Activated CD4-positive, alpha-beta T cell treated with anti-CD3 and anti-CD28 coated beads for 4 hours (primary cell): ENCODE results near the gene MAGI1.

Experiments used
- DNase-seq, 2 donors: peaks; one replicate each; pipeline ENCODE4 v3.0.0-alpha.2; 2020

MAGI1 gene

DNA sequence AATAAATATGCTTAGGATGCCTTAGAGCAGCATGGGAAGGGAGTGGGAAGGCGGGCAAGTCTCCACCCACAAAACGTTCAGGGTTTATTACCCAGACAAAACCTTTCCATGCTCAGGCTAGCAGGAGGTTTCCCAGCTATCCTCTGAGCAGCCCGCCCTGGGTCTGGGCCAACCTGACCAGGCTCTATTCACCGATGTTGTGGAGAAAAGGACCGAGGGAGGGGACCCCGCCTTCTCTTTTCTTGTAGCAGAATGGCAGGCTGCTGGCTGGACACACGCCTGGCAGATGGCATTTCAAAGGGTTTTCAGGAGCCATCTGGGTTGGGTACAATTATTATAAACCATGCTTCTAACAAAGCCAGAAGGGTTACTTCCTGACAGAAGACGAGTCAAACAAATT, 540.9 kb downstream of the MAGI1 start:
- no peak for DNase-seq

DNA sequence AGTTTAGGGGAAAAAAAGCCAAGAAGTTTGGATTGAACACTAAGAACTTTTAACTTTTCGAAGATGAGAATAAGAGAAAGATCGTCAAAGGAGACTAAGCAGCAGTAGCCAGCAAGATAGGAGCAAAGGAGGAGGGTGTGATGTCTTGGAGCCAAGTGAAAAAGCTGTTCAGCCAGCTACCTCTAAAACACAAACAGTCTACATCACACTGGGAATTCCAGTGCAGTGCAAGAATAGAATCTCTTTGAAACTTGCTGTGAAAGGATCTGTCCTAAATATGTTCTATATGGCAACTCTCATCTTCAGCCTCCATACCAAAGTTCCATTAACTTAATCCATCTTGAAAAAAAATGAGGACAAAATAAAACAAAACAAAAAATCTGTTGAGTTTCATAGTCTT, 541.5 kb downstream of the MAGI1 start:
- no peak for DNase-seq

DNA sequence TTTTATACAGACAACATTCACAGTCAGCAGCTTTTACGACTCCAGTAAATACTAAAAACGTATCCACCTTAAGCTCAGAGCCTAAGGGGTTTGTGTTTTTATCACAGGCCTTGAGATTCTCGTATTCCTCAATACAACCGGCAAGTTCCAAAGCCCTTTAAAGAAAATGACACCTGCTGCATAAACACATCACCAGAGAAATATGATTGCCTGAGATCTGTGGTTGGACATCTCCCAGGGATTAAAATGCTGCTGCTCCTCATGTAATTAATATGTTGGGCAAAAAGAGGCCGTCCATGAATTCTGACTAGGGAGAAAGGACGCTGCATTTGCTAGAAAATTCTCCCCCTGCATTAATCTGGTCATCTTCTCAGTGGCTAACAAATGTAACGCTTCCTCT, 544.8 kb downstream of the MAGI1 start:
- DNase-seq = no peak

DNA sequence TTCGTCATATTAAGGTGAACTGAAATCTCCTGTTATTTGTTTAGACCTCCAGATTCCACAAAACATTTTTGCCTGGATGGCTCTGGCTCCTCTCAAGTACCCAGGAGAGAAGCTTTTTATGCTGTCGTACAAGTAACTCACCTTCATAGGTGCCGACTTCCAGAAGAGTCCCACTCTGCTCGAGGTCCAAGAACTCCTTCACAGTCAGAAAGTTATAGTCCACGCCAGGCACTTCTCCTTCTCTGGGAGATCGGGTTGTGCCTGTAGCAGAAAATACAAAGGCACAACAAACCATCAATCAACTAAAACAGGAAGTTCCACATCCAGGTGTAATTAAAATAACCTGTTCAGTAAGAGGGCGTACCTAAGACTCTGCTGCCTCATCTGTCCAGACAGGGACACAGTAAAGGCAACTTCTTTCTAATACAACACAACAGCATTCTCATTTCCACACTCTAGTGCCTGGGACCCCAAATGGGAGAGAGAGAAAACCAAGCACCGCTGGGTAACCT, 545.3 kb downstream of the MAGI1 start:
- no peak for DNase-seq

DNA sequence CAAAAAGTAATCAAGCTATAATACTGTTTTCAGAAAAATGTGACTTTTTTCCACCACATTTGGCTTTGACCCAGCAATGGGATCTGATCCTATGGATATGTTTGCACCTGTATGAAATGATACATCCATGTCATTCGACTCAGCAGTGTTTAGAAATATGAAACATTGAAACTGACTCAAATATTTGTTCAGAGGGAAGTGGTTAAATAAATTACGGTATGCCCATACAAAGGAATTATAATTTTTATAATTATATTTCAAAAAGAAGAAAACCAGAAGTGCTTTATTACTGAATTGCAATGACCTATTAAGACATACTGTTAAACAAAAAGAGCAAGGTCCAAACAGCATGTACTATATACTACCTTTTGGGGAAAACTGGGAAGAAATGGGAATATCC, 546.5 kb downstream of the MAGI1 start:
- DNase-seq = no peak

DNA sequence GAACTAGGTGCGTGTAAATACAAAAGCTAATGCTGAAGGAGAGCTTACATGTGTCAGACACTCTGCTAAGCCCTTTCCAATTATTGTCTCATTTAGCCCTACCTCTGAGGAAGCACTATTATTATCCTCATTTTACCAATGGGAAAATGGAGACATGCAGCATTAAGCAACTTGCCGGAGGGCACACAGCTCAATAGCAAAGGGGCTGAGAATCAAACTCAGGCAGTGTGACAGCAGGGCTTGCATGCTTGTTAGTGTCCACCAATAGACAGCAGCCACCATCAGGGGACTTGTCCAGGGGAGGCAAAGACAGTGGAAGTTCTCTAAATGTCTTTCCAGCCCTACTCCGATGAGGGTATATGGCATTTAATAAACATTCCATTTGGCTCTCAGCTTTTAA, 548.6 kb downstream of the MAGI1 start:
- DNase-seq = no peak

DNA sequence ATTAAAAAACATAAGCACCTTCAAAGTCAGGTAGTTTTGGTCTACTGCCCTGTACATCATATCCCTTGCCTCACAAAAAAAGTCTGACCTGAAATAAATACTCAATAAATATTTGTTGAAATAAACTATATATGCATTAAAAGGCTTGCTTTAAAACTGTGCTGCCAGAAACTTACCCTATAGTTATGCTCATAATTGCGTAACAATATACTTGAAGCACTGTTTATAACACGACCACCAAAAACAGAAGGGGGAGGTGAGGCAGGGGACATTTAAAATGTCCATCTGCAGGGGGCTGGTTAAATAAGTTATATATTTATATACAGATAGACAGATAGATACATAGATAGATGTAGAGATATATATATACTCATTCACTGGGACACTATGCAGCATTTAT, 549.5 kb downstream of the MAGI1 start:
- DNase-seq = no peak

DNA sequence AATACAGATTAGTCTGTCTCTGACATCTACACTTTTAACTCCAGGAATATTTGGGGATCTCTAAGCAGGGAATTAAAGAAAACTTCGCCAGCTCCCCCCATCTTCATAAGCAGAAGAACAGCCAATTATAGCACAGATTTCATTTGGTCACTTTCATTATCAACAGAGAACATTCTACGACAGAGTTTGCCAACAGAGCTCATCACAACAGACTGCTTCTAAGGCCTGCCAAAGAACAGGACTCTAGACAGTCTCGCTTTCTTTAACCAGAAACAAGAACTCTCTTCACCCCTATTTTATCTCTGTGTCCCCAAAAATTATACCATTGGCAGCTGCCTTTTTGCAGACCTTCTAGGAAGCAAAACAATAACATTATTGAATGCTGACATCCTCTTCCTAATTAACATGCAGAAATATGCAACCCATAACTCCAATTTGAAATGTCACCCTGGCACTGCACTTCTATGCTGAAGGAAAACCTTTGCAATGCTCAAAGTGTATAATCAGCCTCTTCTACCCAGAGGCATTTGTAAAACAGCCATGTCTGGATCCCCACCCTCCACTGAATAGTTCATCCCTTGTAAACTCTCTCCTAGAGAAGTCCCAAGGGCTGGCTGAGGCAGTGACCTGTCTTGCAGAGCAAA, 552.8 kb downstream of the MAGI1 start:
- DNase-seq = no peak

DNA sequence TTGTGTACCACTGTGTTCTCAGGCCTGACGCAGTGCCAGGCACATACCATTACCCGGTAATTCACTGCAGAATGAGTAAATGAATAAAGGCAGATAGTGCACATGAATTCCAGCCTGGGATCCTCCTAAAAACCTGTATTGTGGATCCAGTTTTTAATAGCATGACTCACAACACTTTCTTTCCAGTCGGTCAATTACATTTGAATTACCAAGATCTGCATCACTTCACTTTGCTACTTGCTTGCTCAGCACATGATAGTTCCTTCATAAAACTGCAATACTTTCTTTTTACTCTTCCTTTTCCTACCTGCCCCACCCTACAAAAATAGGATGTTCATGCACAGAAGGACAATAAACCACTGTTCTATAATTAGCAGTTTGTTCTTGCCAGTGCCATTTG, 553.8 kb downstream of the MAGI1 start:
- DNase-seq = no peak

DNA sequence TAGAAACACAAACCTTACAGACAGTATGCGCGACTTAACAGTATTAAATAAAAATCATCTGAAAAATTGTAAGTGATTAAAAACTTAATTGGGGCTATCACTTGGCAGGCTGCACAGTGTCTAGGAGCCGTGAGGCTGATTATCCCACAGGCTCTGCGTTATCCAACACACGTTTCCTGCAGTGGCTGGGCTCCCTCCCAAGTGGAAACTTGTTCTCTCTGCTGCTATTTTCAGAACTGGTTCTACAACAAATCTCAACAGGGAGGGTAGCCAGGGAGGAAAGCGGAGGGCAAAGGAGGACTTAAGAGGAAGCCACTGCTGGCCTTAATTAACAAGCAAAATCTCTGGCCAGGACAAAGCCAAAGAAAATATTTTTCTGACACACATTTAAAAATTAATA, 555.2 kb downstream of the MAGI1 start:
- no peak for DNase-seq

DNA sequence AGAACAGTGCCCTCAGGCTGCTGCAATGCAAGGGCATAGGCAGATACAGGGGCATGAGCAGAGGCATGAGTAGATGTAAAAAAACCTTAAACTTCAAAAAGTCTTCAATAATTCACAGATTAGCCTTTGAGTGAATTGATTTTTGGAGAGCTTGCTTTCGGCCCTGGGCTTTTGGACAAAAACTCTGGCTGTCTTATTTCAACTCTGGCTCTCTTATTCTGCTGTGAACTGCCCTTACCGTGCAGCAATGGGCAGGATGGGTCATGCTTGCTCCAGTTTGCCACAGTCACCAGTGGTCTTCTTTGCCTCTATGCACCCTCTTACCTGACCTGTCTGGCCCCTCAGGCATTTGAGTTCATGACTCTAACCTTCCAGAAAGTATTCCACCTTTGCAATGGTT, 555.7 kb downstream of the MAGI1 start:
- DNase-seq = no peak

DNA sequence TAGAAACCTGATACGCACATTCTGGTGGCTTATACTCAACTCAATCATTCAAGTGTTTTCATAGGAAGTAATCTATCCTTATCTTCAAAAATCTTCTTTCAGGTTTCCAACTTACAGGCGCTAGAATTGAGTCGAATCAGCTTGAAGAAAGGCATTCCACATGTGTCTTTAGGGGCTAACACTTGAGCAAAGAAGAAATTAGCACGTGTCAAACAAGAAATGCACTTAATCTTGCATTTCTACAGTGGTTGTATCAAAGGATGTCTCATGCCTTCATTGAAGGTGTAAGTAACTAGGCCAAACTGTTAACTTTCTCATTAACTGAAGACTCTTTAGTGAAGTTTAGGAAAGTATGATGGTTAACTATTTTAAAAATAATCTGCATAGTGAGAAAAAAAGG, 557.6 kb downstream of the MAGI1 start:
- DNase-seq = no peak

DNA sequence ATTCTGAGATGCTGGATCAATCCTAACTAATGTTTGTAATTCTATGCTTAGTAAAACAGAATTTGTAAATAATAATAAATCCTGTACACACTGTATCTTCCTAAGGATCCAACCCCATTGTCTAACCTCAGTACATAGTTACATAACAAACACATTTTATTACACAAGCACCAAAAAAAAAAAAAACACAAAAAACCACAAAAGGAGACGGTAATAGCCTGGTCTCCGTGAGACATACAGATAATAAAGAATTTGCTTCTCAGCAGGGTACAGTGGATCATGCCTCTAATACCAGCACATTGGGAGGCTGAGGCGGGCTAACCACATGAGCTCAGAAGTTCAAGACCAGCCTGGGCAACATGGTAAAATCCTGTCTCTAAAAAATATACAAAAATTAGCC, 558.7 kb downstream of the MAGI1 start:
- DNase-seq = no peak

DNA sequence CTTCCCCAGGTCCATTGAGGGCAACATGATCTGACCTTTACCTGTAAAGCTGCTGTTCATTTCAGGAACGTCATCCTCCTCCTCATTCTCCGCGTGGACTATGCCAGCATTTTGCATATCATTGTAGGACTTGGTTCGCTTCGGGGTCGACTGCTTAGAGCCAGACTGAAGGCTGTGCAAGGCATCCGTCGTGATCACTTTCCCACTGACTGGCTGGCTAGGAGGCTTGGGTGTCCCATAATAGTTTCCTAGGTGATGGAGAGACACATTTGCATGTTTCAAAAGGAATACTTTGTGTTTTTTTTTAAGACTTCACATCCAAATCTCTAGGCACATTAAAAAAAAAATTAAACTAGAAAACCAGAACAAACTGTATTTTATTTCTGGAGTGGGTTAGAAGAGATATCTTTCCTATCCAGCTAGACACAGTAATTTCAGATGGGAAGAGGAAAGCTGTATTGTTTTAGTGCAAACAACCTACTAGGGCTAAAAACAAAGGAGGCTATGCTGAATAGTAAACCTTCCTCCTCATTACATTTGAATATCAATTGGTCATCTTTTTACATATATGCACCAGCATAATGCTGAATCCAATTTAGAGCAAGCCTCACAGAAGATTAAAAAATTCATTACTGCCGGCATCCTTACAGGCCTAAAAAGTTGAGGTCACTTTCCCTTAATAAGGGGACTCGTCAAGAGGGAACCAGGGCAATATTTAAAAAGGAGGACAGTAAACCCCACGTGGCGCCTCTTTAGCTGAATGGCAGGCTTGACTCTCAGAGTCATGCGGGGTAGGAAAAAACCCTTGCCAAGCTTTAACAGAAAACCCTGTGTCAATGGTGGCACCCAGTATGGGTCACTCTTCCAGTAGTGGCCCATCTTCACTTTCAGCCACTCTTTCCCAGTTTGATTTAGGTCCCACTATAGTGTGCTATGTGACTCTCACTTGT, 559.9 kb downstream of the MAGI1 start:
- DNase-seq = no peak

DNA sequence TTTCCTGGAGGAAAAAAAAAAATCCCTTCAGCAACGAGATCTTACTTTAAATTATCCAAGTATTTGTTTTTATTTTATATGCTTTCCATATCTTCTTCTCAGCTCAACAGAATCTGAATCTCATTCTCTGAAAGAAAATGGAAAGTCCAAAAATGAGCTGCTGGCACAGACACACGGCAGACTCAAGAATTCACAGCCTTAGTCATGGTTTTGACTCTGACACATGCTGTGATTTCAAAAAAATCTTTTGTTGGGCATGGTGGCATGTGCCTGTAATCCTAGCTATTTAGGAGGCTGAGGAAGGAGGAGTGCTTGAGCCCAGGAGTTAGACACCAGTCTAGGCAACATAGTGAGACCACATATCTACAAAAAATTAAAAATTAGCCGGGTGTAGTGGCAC, 565.0 kb downstream of the MAGI1 start:
- no peak for DNase-seq

DNA sequence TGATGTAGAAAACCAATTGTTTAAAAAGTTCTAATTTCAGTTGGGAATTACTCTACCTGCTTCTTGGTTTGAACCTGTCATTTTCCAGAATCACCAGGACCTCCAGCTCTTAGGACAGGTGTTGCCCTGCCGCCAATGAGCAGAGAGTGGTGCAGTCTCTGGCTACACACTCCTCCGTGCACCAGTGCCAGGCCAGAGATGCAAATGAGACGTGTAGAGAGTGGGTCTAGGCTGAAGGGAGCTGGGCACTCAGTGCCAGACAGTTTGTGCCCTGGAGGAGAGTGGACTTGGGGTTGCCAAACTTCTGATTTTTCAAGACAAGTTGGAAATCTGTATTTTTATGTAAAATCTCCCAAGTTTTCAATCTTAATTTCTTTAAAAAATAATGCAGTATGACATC, 566.2 kb downstream of the MAGI1 start:
- no peak for DNase-seq

DNA sequence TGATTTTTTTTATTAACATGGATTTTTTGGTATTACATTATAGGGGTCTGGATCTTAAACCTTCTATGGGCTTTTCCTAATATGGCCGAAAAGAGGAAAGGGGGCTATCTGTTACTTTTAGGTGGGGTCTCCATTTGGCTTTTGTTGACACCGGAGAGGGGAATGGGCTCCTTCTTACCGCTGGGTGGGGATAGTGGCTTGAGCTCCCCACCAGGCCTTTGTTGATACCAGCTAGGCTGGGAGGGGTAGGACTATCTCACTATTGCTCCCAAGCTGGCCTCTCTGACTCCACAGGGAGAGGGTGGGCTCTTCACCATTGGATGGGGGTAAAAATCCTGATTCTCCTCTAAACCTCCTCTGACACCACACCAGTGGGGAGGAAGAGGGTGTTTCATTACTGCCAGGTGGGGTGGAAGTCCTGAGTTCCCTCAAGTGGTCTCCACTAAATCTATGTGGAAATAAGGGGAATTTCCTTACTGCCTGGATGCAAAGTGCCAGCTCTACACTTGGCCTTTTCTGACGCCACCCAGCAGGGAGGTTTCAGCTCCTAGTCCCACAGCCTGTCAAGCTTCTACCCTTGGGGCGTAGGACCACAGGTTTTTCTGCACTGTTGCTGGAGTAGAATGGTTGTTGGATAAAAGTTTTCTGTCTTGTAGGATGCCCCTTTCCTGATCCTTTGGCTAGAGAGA, 572.3 kb downstream of the MAGI1 start:
- DNase-seq = no peak

DNA sequence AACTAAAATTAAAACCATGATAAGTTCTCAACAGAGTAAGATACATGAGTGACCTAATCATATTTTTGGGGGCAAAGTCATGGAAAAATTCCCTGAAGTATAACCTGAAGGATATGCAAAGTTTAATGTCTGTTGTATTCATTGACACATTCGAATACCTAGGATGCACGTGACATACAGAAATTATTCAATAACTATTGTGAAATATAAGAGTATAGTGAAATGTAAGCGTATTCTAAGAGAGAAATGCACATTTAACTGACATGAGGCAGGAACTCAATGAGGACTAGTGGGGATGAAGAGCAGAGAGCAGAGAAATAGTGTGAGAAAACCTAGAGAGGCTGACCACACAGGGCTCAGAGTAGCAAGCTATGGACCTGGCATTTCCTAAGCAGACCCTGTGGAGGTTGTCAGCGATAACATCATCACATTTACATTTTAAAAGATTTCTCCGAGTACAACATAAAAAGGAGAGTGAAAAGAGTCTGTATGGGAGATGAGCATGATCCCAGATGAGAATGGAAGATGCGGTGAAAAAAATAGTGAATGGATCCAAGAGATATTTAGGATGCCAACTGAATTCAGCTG, 588.8 kb downstream of the MAGI1 start:
- DNase-seq = no peak

DNA sequence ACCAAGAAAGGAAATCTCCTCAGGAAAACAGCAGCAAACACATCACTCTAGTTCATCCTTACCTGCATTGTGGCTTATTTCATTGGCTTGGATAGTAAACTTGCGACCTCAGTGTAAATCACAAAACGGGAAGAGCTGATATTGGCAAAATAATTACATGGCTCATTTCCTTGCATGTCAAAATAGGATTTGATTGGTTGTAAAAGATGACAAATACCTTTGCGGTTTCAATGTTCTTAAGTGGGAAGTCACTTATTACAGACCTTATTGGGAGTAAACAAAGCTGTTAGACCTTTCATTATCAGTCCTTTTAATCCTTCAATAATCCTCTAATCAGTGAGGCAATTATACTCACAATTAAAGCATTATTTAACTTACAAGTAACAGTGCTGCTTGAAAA, 590.6 kb downstream of the MAGI1 start:
- no peak for DNase-seq

DNA sequence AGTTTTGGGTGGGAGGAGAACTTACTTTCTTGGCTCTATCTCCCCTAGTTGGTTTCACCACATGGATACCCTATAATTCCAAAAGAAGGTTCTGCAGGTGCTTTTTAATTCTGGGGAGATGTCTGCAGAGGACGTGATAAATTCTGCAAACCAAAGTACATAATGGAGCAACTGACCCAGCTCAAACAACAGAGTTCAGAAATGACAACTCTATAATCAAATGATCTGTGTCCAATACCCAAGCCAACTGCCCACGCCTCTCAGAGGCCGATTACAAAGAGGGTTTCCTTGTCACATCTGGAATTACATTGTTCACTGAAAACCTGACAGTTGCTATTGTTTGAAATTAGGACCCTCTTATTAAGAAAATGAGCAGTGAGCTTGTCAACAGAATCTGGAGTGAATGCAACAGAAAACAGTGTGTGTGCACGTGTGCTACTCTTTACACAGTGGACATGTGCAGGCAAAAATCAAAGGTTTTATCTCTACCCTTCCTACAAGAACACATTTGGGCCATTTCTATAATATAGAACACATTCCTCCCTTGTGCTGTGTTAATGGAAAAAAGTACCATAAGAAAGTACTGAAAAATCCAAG, 593.0 kb downstream of the MAGI1 start:
- no peak for DNase-seq

DNA sequence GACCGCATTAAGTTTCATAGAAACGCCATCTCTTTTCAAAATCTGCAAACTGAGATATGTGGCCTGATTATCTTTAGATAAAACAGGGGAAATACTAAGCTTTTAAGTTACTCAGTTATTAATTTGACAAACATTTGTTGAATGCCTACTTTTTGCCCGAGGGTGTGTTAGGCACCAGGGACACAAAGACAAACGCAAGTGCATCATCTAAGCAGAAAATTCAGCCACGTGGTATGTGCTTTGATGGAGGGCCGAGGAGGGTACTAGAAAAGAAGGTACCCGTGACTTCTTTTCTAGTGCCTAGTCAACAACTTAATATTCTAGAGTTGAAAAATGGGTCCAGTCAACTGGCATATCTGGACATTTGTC, 594.3 kb downstream of the MAGI1 start:
- no peak for DNase-seq

DNA sequence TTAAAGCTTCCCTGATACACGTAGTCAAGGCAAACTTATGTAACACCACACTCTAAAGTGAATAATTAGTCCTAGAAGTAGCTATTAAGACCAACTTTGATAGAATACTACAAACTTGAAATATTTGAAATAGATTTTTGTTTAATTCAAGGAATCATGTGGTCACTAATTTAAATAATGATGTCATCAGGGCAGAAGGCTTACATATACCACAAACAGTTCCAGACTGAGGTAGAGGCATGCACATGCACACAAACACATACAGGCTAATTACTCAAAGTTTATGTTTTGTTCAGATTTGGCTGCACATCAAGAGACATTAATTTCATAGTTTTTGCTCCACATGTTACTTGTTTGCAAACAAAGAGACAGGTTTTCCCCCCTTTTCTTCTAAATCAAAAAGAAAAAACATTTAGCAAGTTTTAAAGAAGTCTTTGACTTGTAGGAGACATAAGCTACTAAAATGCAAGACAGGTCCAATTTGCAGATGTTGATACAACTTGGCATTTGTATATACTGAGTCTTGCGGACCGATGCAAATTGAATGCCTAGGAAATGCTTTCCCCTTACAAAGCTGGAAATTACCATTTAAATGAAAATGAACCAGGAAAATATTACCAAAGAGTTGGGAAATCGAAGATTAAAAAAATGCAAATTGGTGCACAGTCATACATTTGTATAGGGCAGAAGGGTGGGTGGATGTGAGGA, 594.8 kb downstream of the MAGI1 start:
- no peak for DNase-seq
